ENCODE results near the gene PGLYRP4. TPM values are rescaled to one million over a fixed set of nuclear protein-coding genes. Genes with fewer than 3 reads are reported as not detected.

PGLYRP4 gene
- polyA plus RNA-seq, 2 of the 4 experiments (the other 2 are of a cell fraction), result not detected

DNA sequence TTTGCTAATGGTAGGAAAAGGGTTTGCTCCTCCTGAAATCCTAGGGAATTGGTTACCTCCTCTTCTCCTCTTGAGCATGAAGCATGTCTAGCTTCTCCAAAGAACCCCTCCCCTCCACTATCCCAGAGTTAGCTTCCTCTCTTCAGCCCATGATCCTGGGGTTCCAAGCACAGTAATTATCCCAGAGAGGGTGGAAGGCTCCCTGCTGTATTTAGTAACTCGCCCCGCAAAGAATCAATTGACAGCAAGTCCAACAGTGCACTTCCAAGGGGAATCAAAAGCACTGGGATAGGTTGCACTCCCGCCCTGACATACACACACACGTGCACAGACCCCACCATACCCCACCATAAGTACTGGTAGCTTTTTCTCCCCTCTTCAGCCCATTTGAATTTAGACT lies 39.1 kb upstream of the PGLYRP4 start:
- ChIA-PET CTCF (interaction anchor here (1.6 to 1.7 kb wide), 2 partner anchors 32 to 35 kb away, joined by 3 to 6 read pairs; no protein-coding TSS in a partner anchor), POLR2A (no interaction called here)
- H3K4me1 ChIP-seq, result no peaks in the 10 kb centered on the region
- no peak overlapping the region for H3K27ac ChIP-seq
- no peak overlapping the region for H3K4me3 ChIP-seq
- no peak overlapping the region for H3K4me2 ChIP-seq
- TF ChIP-seq CHD4 (IDR thresholded peaks at IDR 0.05; ENCODE audit: borderline replicate concordance) (no peak), HOXB5 (CRISPR knock-in tag; IDR thresholded peaks at IDR 0.05) (no peak), ZC3H11A (IDR thresholded peaks at IDR 0.05) (no peak), CBX8 (IDR thresholded peaks at IDR 0.05) (no peak), BHLHE40 (IDR thresholded peaks at IDR 0.05; ENCODE audit: low read depth, low read length) (no peak), FOXS1 (CRISPR knock-in tag; IDR thresholded peaks at IDR 0.05) (no peak), ZSCAN20 (CRISPR knock-in tag; IDR thresholded peaks at IDR 0.05) (no peak), MAZ (IDR thresholded peaks at IDR 0.05; ENCODE audit: borderline replicate concordance, low read depth, low read length) (no peak), RNF2 (IDR thresholded peaks at IDR 0.05; ENCODE audit: borderline replicate concordance, low read depth) (no peak)
- ATAC-seq (no peak), DNase-seq (ENCODE audit: low read depth in 1 of 2, low spot score in 1 of 2) (no peak), FAIRE-seq (no peak)
- peaks cover under 1% of the 10 kb centered on the region; the same call in 2 of the 3 replicates for H3K9me3 ChIP-seq
- WGBS (ENCODE audit: missing lambda C conversion rate), result 31% methylated on average over 4 of the region's 4 CpGs

- CTCF ChIA-PET, result interaction anchor here (1.6 to 1.7 kb wide), 2 partner anchors 31 to 34 kb away, joined by 3 to 6 read pairs; no protein-coding TSS in a partner anchor
- 13% methylated on average over 4 of the region's 4 CpGs for WGBS (ENCODE audit: missing lambda C conversion rate)
- H3K27ac ChIP-seq, result no peak overlapping the region
Observed at GRCh38 chr1:153387001-153387400, 38.4 kb upstream of the PGLYRP4 start.

DNA sequence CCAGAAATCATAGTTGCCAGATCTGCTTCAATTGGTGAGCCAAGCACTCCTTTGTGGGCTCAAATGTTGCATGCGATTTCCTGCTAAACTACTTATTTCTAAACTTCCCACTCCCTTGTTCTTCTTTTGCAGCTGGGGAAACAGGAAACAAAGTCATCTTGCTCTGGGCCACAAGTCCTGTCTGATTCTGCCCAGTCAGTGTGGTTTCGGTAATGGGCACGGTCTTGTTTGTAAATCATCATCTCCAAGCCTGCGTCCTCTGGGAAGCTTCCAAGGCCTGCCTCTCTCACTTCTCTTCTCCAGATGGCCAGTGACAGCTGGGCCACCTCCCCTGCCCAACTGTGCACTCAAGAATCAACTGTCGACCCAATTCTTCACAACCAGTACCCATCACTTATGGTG lies 37.9 kb upstream of the PGLYRP4 start:
- H3K4me2 ChIP-seq, result no peak overlapping the region
- H3K27ac ChIP-seq, result no peak overlapping the region
- CTCF ChIA-PET, result interaction anchor here (0.9 to 1.7 kb wide), 3 partner anchors 31 to 440 kb away, joined by 3 to 6 read pairs (median 3); no protein-coding TSS in a partner anchor
- H3K9me3 ChIP-seq, result peaks cover 10% of the 10 kb centered on the region
- DNase-seq (ENCODE audit: low read depth in 1 of 2, low spot score in 1 of 2), result no peak
- TF ChIP-seq RNF2 (IDR thresholded peaks at IDR 0.05; ENCODE audit: borderline replicate concordance, low read depth) (no peak), SMC3 (IDR thresholded peaks at IDR 0.05) (no peak), TP53 (CRISPR knock-in tag; IDR thresholded peaks at IDR 0.05) (no peak), CHD4 (IDR thresholded peaks at IDR 0.05; ENCODE audit: borderline replicate concordance) (no peak), RARB (CRISPR knock-in tag; IDR thresholded peaks at IDR 0.05) (no peak), ZSCAN20 (CRISPR knock-in tag; IDR thresholded peaks at IDR 0.05) (no peak), RAD21 (conservative IDR thresholded peaks at IDR 0.05 in 1 of 2, IDR thresholded peaks at IDR 0.05 in 1 of 2) (no peak), KDM5A (IDR thresholded peaks at IDR 0.05) (no peak), CBX2 (IDR thresholded peaks at IDR 0.05; ENCODE audit: borderline replicate concordance, low read depth) (no peak), PBX3 (IDR thresholded peaks at IDR 0.05) (no peak), MAX (IDR thresholded peaks at IDR 0.05) (no peak), GATA3 (IDR thresholded peaks at IDR 0.05; ENCODE audit: borderline replicate concordance) (no peak), BCL3 (IDR thresholded peaks at IDR 0.05) (no peak), JUNB (IDR thresholded peaks at IDR 0.05) (no peak), HDAC2 (IDR thresholded peaks at IDR 0.05) (no peak), HEYL (CRISPR knock-in tag; IDR thresholded peaks at IDR 0.05) (no peak)
- TF ChIP-seq, protein P1, sequence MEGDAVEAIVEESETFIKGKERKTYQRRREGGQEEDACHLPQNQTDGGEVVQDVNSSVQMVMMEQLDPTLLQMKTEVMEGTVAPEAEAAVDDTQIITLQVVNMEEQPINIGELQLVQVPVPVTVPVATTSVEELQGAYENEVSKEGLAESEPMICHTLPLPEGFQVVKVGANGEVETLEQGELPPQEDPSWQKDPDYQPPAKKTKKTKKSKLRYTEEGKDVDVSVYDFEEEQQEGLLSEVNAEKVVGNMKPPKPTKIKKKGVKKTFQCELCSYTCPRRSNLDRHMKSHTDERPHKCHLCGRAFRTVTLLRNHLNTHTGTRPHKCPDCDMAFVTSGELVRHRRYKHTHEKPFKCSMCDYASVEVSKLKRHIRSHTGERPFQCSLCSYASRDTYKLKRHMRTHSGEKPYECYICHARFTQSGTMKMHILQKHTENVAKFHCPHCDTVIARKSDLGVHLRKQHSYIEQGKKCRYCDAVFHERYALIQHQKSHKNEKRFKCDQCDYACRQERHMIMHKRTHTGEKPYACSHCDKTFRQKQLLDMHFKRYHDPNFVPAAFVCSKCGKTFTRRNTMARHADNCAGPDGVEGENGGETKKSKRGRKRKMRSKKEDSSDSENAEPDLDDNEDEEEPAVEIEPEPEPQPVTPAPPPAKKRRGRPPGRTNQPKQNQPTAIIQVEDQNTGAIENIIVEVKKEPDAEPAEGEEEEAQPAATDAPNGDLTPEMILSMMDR (IDR thresholded peaks at IDR 0.05), result no peak
- POLR2A ChIA-PET, result no interaction called here
- FAIRE-seq, result no peak
- ATAC-seq, result no peak
- H3K4me3 ChIP-seq, result no peak overlapping the region
- WGBS (ENCODE audit: missing lambda C conversion rate), result 42% methylated on average over 5 of the region's 5 CpGs
- H3K4me1 ChIP-seq, result no peaks in the 10 kb centered on the region

More at GRCh38 chr1:153387001-153387400, 38.4 kb upstream of the PGLYRP4 start:
- TF ChIP-seq RNF2 (IDR thresholded peaks at IDR 0.05; ENCODE audit: borderline replicate concordance, low read depth), result no peak
- no peak for TF ChIP-seq SMC3 (IDR thresholded peaks at IDR 0.05)
- TF ChIP-seq PBX3 (IDR thresholded peaks at IDR 0.05), result no peak
- no peak for TF ChIP-seq ZC3H11A (IDR thresholded peaks at IDR 0.05)
- no peak for TF ChIP-seq RARB (CRISPR knock-in tag; IDR thresholded peaks at IDR 0.05)
- TF ChIP-seq BHLHE40 (IDR thresholded peaks at IDR 0.05; ENCODE audit: low read depth, low read length), result no peak
- TF ChIP-seq MAFK (IDR thresholded peaks at IDR 0.05; ENCODE audit: partially characterized antibody), result no peak
- DNase-seq (ENCODE audit: low read depth in 1 of 2, low spot score in 1 of 2) (no peak), ATAC-seq (no peak), FAIRE-seq (no peak)
- POLR2A ChIA-PET, result no interaction called here
- peaks cover 5% of the 10 kb centered on the region; the same call in 2 of the 3 replicates for H3K9me3 ChIP-seq
- H3K4me1 ChIP-seq, result no peaks in the 10 kb centered on the region
- H3K4me3 ChIP-seq, result no peak overlapping the region
- no peak overlapping the region for H3K4me2 ChIP-seq
